GM13976 (cell line): ENCODE results near the gene KBTBD7.

Experiments used
- DNase-seq: peaks from one replicate; pipeline ENCODE4 v3.0.0; 2012; ENCODE audit warnings: low spot score
- CTCF ChIP-seq: IDR thresholded peaks from 2 replicates; pipeline ENCODE4 v1.5.1; 2012; ENCODE audit warnings: borderline replicate concordance, mild to moderate bottlenecking; ENCODE audit not compliant: insufficient read depth; ENCODE audit errors: extremely low read depth, missing control alignments, control extremely low read depth
- in situ Hi-C: fragments of 300-500 bp; cut with MboI; formaldehyde crosslinking; loops from one replicate; pipeline ENCODE4 v1.12.0; 2022; ENCODE audit warnings: low sequenced_read_pairs, mixed read lengths, inconsistent platforms; ENCODE audit not compliant: unreplicated experiment

The KBTBD7 gene

GRCh38 chr13:41159174-41159573 is 35.2 kb downstream of the KBTBD7 start:
- TF ChIP-seq CTCF: no peak
- in situ Hi-C loops: no loop called here
- DNase-seq: no peak

GRCh38 chr13:41157048-41157717 is 37.2 kb downstream of the KBTBD7 start:
- DNase-seq: no peak
- TF ChIP-seq CTCF: no peak
- in situ Hi-C loops: no loop called here

GRCh38 chr13:41156620-41157019 is 37.7 kb downstream of the KBTBD7 start:
- no peak for DNase-seq
- in situ Hi-C loops: no loop called here
- TF ChIP-seq CTCF: no peak

- no peak for TF ChIP-seq CTCF
- in situ Hi-C loops: no loop called here
- DNase-seq: no peak
Measured at GRCh38 chr13:41154042-41154441, 40.3 kb downstream of the KBTBD7 start.

- no peak for TF ChIP-seq CTCF
- DNase-seq: no peak
- in situ Hi-C loops: no loop called here
Measured at GRCh38 chr13:41152005-41152404, 42.4 kb downstream of the KBTBD7 start.

- DNase-seq: no peak
- in situ Hi-C loops: no loop called here
Measured at GRCh38 chr13:41150058-41150457, 44.3 kb downstream of the KBTBD7 start.

More at GRCh38 chr13:41150058-41150457, 44.3 kb downstream of the KBTBD7 start:
- no peak for TF ChIP-seq CTCF
